Parathyroid adenoma (tissue), 2 donors: ENCODE data around the gene HOXA3.

Experiments
- H2AFZ ChIP-seq: fragments of 300-600 bp; sonication (generic); one replicate; pipeline ENCODE4 v1.7.0; 2017; ENCODE audit warnings: antibody characterized with exemption, mild to moderate bottlenecking
- H3K27ac ChIP-seq: fragments of 300-600 bp; sonication (generic); one replicate; pipeline ENCODE4 v1.7.0; 2017
- H3K27me3 ChIP-seq: fragments of 300-600 bp; sonication (generic); one replicate; pipeline ENCODE4 v1.7.0; 2017; ENCODE audit warnings: low read length; ENCODE audit not compliant: control insufficient read depth, insufficient read depth
- H3K36me3 ChIP-seq: fragments of 300-600 bp; sonication (generic); one replicate; pipeline ENCODE4 v1.7.0; 2017; ENCODE audit warnings: low read length; ENCODE audit not compliant: control insufficient read depth, insufficient read depth
- H3K4me1 ChIP-seq: fragments of 300-600 bp; sonication (generic); one replicate; pipeline ENCODE4 v1.7.0; 2017; ENCODE audit warnings: control low read depth
- H3K4me2 ChIP-seq: fragments of 300-600 bp; sonication (generic); one replicate; pipeline ENCODE4 v1.7.0; 2017; ENCODE audit warnings: low read length
- H3K4me3 ChIP-seq: fragments of 300-600 bp; sonication (generic); one replicate; pipeline ENCODE4 v1.7.0; 2017; ENCODE audit warnings: low read depth, low read length
- H3K79me2 ChIP-seq: fragments of 300-600 bp; sonication (generic); one replicate; pipeline ENCODE4 v1.7.0; 2017; ENCODE audit warnings: control low read depth
- H3K9ac ChIP-seq: fragments of 300-600 bp; sonication (generic); one replicate; pipeline ENCODE4 v1.7.0; 2017; ENCODE audit warnings: mild to moderate bottlenecking
- H3K9me3 ChIP-seq: fragments of 300-600 bp; sonication (generic); one replicate; pipeline ENCODE4 v1.7.0; 2017; ENCODE audit warnings: low read length; ENCODE audit not compliant: control insufficient read depth
- CTCF ChIP-seq: fragments of 300-600 bp; sonication (generic); IDR thresholded peaks from one replicate; pipeline ENCODE4 v1.7.0; 2017; ENCODE audit warnings: antibody characterized with exemption, mild to moderate bottlenecking
- donor health status: primary hyperparathyroidism.

Gene HOXA3

GRCh38 chr7:27112955-27113949 is 39.1 kb downstream of the HOXA3 start:
- no peak for TF ChIP-seq CTCF
- H3K4me2 ChIP-seq = peak overlapping the region; percentile 86
- no peaks in the 10 kb centered on the region for H3K79me2 ChIP-seq
- H3K4me3 ChIP-seq = peak overlapping the region; percentile 97
- no peaks in the 10 kb centered on the region for H3K9me3 ChIP-seq
- no peaks in the 10 kb centered on the region for H3K4me1 ChIP-seq
- H2AFZ ChIP-seq = peak overlapping the region; percentile 2
- H3K27ac ChIP-seq = peak overlapping the region; percentile 55
- no peaks in the 10 kb centered on the region for H3K27me3 ChIP-seq
- H3K36me3 ChIP-seq = no peaks in the 10 kb centered on the region
- H3K9ac ChIP-seq = no peak overlapping the region

- H3K9me3 ChIP-seq = no peaks in the 10 kb centered on the region
- H3K4me2 ChIP-seq = peak overlapping the region; percentile 86
- TF ChIP-seq CTCF = no peak
- H3K4me3 ChIP-seq = peak overlapping the region; percentile 97
- H3K27ac ChIP-seq = peak overlapping the region; percentile 24
- no peaks in the 10 kb centered on the region for H3K79me2 ChIP-seq
- no peak overlapping the region for H3K9ac ChIP-seq
- H2AFZ ChIP-seq = no peak overlapping the region
- H3K36me3 ChIP-seq = no peaks in the 10 kb centered on the region
- H3K27me3 ChIP-seq = no peaks in the 10 kb centered on the region
- no peaks in the 10 kb centered on the region for H3K4me1 ChIP-seq
These were observed 40.0 kb downstream of the HOXA3 start for GRCh38 chr7:27112361-27112760.

- Histone ChIP-seq H3K4me3 (peak overlapping the region; percentile 97), H3K79me2 (no peaks in the 10 kb centered on the region), H3K9ac (no peak overlapping the region), H3K27me3 (no peaks in the 10 kb centered on the region), H3K4me1 (no peaks in the 10 kb centered on the region), H3K4me2 (peak overlapping the region; percentile 86), H3K36me3 (no peaks in the 10 kb centered on the region), H3K27ac (peak overlapping the region; percentile 24), H2AFZ (no peak overlapping the region), H3K9me3 (no peaks in the 10 kb centered on the region)
- TF ChIP-seq CTCF = no peak
These were observed 40.6 kb downstream of the HOXA3 start for GRCh38 chr7:27111751-27112277.

GRCh38 chr7:27111042-27111750 is 41.2 kb downstream of the HOXA3 start:
- no peak overlapping the region for H2AFZ ChIP-seq
- H3K27ac ChIP-seq = peak overlapping the region; percentile 24
- H3K36me3 ChIP-seq = no peaks in the 10 kb centered on the region
- TF ChIP-seq CTCF = no peak
- H3K4me1 ChIP-seq = no peaks in the 10 kb centered on the region
- H3K79me2 ChIP-seq = no peaks in the 10 kb centered on the region
- H3K9ac ChIP-seq = no peak overlapping the region
- no peaks in the 10 kb centered on the region for H3K9me3 ChIP-seq
- H3K4me3 ChIP-seq = peak overlapping the region; percentile 97
- H3K4me2 ChIP-seq = peak overlapping the region; percentile 86
- no peaks in the 10 kb centered on the region for H3K27me3 ChIP-seq
